MV-4-11 (cell line): ENCODE results near the gene ITPR1.

Source experiments
- DNase-seq: peaks from one replicate; lab custom pipeline; 2025; lab: John Stamatoyannopoulos, UW

Gene ITPR1

DNA sequence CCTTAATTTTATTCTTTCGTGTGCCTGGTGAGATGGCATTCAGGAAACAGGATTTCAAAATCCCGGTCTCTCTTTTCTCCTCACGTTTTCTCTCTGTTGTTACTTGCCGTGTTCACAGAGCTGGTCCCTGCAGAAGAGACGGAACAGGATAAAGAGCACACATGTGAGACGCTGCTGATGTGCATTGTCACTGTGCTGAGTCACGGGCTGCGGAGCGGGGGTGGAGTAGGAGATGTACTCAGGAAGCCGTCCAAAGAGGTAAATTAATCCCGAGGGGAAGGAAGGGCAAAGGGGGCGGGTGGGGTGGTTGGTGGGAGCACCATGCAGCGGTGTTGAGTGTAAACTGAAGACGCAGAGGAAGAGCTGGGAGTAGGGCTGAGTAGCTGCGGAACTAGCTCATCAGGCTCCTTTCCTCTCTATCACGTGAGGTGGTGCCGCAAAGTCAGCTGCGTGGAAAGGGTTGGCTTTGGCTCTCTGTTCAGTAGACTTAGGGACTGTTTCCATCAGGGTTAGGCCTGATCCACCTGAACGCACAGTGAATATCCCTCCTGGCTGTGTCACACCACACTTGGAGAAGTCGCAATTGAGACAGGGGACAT, 321.3 kb downstream of the ITPR1 start:
- DNase-seq: peak; percentile 67

- DNase-seq: no peak
These were observed 321.9 kb downstream of the ITPR1 start for GRCh38 chr3:4814904-4815574.

DNA sequence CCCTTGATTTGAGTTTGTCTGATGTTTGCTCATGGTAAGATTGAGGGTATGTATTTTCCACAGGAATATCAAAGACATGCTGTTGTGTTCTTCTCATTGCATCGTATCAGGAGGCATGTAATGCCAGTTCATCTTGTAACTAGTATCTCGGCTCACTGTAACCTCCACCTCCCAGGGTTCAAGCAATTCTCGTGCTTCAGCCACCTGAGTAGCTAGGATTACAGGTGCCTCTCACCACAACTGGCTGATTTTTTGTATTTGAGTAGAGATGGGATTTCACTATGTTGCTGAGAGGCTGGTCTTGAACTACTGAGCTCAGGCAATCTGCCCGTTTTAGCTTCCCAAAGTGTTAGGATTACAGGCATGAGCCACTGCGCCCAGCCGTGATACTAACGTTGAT, 323.2 kb downstream of the ITPR1 start:
- no peak for DNase-seq

DNA sequence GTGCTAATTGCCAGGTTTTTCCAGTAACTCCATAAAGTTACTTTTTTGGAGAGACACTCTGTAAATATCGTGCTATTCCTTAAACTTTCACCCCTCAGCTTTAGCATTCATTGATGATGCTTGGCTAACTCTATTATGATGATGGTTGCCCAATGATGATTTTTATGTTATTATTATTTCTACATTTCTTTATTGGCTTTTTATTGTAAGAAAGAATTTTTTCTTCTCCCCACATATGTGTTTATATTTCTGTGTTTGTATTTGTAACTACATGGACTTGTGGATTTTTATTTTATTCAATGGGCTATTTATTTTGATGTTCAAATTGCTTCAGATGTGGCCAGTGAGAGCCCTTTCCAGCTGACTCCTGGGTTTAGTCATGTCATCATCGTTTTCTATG, 323.6 kb downstream of the ITPR1 start:
- DNase-seq: no peak

DNA sequence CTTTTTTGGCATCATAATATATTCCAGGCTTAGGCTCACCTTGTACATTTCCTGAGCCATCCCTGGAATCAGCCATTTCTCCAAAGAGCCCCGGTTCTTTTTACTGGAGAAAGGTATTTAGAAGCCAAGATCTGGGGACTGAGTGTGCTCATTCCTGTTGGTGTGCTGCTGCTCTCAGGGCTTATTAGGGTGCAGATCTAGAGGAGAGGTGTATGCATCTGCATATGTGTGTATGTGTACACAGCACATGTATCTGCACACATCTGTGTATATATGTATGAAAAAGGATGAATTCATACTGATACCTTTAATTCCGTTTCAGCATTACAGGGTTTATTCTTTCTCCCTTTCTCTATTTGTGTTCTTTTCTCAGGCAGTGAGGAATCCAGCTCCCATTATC, 324.0 kb downstream of the ITPR1 start:
- DNase-seq: no peak

DNA sequence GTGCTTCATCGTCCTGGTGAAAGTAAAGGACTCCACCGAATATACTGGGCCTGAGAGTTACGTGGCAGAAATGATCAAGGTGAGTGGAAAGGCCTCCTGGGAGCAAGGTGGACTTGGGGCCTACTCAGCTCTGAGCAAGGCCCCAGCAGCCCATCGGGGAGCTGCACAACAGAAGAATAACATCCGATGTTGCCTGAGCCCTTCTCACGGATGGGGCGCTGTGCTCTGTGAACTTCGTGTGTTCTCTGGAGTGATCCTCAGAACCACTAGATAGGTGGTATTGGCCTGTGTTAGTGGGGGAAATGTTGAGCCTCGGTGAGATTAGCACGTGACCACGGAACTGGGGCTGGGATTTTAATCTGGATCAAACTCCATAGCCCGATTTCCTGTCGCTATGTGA, 325.0 kb downstream of the ITPR1 start:
- DNase-seq: no peak

DNA sequence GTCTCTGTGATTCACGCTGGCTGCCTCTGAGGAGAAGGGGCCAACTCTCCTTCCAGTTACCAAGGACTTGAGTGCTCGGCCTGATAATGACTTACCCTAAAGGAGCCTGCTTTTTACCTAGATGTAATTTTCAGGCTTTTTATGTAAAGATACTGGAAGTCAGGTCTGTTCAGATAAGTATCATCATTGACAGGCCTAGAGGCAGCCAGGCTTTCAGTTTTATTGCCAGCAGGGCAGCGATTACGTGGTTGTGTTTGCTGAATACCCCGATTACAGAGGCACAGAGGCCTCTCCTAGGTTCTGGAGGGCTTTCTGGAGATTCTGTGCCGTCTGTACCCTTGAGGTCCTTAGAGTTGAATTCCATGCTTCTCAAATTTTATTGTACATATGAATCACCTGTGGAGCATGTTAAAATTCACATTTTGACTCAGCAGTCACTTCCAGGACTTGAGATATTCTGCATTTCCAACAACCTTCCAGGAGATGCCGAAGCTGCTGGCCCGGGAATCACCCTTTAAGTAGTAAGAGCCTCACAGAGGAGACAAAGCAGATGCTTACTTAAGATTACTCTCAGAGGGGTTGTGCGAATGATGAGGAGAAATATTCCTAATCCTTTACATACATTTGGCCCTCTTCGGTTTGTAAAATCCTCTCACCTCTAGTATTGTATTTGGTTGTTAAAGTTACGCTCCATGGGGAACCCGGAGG, 326.0 kb downstream of the ITPR1 start:
- no peak for DNase-seq

DNA sequence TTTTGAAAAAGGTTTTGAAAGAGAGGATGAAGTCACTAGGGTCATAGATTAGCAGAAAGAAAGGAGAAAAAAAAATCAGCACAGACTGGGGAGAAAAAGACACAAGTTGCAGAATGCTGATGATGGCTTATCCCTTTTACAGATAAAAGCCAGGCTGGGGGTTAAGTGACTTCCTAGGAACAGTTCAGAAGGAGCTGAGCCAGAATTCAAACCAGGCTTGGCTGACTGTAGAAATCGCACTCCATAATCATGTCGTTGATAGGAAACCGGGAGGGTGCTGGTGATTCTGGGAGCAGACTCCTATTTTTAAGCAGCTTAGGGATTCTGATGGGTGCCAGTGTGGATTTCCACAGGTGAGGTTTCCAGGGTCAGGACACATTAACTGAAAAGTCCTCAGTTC, 326.6 kb downstream of the ITPR1 start:
- DNase-seq: no peak

- no peak for DNase-seq
These were observed 327.4 kb downstream of the ITPR1 start for GRCh38 chr3:4820296-4821121.

GRCh38 chr3:4821338-4821737, 328.2 kb downstream of the ITPR1 start:
- no peak for DNase-seq

- no peak for DNase-seq
These were observed 328.8 kb downstream of the ITPR1 start for GRCh38 chr3:4821975-4822374.

- DNase-seq: no peak
These were observed 329.4 kb downstream of the ITPR1 start for GRCh38 chr3:4822568-4822967.

DNA sequence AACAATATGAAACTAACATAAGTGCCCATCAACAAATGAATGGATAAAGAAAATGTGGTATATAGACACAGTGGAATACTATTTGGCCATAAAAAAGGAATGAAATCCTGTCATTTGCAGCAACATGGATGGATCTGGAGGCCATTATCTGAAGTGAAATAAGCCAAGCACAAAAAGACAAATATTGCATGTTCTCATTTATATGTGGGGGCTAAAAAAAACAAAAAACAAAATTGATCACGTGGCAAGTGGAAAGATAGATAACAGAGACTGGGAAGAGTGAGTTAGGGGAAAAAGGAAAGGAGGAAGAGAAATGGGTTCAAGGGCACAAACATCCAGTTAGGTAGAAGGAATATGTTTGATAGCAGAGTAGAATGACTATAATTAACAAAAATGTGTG, 330.2 kb downstream of the ITPR1 start:
- DNase-seq: no peak

DNA sequence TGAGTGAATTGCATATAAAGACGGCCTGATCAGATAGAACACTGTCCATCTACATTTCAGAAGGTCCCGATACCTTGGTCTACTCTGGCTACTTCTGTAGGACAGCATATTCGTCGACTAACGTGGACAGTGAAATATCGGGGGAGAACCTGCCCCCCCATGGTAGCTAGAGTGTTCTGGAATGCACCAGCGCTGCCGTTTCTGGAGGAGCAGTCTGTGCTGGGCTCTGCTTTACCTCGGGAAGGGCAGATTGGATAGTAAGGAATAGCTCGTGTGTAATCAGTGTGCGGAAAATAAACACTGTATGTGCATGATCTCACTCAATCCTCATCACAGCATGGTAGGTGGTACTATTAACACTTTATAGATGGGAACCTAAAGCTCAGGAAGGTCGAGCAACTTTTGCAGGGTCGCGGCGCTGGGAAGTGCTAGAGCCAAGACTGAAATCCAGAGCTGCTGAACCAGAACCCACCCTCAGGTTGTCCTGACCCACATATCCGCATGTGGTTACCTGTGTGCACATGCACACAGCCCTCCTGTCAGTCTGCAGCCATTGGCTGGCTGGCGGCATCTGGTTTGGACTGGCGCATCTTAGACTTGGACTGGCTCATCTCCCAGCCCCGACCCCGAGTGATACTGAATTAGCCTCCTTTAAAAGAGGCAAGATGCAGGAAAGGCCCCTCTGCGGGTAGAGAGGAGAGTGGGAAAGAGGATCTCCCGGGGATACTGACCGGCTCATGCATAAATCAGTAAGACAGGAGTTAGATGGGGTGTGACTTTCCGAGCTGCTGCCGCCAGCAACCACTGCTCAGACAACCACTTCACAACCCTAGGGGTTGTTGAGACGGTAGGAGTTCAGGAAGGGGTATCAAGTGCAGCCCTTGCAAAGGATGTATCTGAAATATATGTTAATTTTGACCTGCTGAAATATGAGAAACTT, 331.1 kb downstream of the ITPR1 start:
- no peak for DNase-seq

- no peak for DNase-seq
These were observed 331.8 kb downstream of the ITPR1 start for GRCh38 chr3:4824926-4825325.

GRCh38 chr3:4825436-4826236, 332.5 kb downstream of the ITPR1 start:
- DNase-seq: no peak

DNA sequence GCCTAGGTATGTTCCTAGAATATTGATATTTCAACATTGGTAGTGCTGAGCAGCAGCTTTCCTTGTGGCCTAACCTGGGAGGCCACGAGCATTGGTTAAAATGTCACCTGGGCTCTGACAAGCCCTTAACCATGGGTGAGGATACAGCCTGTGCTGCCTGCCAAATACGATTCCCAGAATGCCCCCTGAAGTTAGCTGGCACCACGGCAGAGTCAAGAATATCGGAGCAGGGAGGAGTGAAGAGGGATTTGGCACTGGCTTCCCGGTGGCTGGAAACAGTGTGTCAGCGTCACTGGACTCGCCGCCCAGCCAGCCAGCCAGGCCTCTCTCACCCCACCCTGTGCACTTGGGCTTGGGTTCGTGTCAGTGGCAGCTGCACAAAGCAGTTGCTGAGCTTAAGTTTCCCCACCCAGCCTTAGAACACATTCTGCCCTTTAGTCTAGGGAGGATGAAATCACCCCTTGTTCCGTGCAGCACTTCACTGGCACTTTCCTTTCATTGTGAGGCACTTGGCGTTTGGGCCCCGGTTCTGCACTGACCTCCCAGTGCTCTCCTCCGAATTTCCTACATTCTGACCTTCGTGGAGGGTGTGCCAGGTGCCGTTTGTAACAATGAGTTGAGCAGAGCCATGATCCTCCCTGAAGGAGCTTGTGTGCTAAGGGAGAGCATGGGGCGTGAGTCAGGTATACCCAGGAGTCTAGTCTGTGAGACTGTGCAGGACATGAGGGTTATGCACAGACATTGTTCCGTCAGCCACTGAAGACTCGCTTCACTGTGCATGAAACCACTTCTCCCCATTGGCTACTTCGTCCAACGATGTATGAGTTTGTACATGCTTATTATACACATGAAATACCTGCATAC, 333.3 kb downstream of the ITPR1 start:
- no peak for DNase-seq

GRCh38 chr3:4827767-4828166, 334.6 kb downstream of the ITPR1 start:
- peak; percentile 22 for DNase-seq

GRCh38 chr3:4828279-4829030, 335.3 kb downstream of the ITPR1 start:
- peak; percentile 22 for DNase-seq
